K562 treated with DMSO at 1 percent for 48 hours (cell line): Measurements from ENCODE around the gene ARPC5. TPM values are rescaled to one million over a fixed set of nuclear protein-coding genes. Genes with fewer than 3 reads are reported as not detected.

Experiments used
- total RNA-seq: library from RNA; unstranded; fragments of 300-600 nt; gene quantifications from 2 replicates; pipeline ENCODE4 v1.2.3, GENCODE V29; 2022; ENCODE audit warnings: low replicate concordance; ENCODE audit errors: extremely low read depth

The ARPC5 gene
- total RNA-seq: not detected in 2 replicates

DNA sequence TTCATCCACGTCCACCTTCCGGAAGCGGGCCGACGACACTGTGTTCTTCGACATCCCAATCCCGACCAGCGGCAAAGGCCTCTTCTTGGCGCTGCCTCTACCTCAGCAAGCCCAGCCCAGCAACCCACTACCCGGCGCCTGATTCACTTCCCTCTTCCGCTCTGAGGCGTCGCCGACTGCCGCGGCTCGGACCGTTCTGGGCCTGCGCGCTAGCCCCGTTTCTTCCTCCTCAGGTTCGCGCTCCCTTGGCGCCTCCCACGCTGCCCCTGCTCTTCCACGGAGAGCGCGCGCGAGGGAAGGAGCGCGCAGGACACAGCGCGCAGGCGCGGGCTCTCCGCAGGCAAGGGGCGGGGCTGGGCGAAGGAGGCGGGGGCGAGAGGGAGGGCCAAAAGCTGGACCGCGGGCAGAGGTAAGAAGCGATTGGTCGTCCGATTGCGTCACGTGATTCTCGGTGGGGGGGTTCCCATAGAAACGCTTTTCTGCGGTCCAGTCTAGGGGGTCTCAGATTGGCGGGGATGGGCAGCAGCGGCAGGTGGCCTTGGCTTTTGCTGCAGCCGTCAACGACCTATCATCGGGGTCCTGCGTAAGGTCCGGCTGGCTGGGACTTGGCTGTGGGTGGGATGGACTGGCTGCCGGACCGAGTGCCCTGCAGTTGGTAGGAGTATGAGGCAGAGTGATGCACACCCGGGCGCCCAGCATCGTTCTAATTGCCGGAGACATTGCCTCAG lies at the start of gene ARPC5:
ARPC5 (minus strand) TSS at position 178 of the 728 bp plus-strand sequence; CDS start at position 54, 124 bp downstream.

GRCh38 chr1:183652547-183653461 lies 17.2 kb upstream of the ARPC5 start, which contains the start of gene APOBEC4:
TSS of gene APOBEC4 (minus strand) at chr1:183653316. CDS start at chr1:183648781, 4,535 bp downstream.

DNA sequence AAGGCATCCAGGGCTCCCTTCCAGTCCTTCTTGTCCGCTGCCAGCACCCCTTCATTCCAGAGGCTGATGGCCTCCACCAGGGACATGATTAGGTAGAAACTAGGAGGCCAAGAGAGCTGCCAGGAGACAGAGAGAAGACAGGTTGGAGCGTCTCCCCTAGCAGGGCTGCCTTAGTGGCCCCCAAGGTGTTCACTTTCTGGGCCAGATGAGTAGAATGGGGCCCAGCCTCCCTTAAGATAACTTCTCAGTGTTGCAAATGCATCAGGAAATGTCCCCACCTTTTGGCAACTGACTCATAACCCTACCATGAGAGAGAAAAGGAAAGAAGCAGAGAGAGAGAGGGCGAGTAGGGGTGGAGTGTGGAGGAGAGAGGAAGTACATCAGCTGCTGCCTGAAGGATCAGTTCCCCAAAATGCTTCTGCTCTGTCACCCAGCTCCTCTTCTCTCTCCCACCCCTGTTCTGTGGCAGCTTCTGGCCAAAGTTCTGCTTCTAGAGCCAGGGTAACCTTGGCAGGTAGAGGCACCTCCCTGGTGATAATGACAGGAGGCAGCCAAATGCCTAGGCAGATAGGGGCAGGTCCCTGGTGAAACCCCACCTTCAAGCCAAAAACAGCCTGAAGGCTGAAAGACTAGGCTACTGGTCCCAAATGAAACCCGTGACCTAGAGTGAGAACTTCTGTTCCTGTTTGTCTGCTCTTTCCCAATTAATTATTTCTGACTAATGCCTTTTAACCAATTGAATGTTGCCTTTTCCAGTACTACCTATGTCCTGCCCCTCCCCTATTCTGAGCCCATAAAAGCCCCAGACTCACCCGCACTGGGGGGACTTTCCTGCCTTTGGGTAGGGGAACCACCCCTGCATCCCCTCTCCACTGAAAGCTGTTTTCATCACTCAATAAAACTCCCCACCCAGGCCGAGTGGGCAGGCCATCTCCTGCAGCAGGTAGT lies 45.1 kb downstream of the ARPC5 start, which contains the start of gene NCF2:
NCF2 (minus strand) TSS at position 216 of the 948 bp plus-strand sequence; CDS start at position 86, 130 bp downstream.

Other genes starting within 250 kb of the ARPC5 start
- gene NMNAT2, start 217.4 kb downstream of the ARPC5 start, total RNA-seq: not detected in 2 replicates
- not detected in 2 replicates for gene SMG7, start 163.3 kb downstream of the ARPC5 start, total RNA-seq
- not detected in 2 replicates for gene NCF2, start 45.3 kb downstream of the ARPC5 start, total RNA-seq
- not detected in 2 replicates for gene APOBEC4, start 17.5 kb upstream of the ARPC5 start, total RNA-seq
- gene RGL1, start 169.3 kb upstream of the ARPC5 start, total RNA-seq: not detected in 2 replicates